Calu3 (cell line): Measurements from ENCODE around the gene TTC6. TPM values are rescaled to one million over a fixed set of nuclear protein-coding genes. Genes with fewer than 3 reads are reported as not detected.

ENCODE experiments used
- BruUV-seq: library from RNA; stranded (reverse); fragments of 400-500 nt; replicated peaks from 2 replicates; lab custom pipeline; 2021; lab: Mats Ljungman, UMichigan
- CTCF ChIA-PET: fragments of 300-600 bp; sonication (Branson Sonifier 250); formaldehyde crosslinking; loops from one replicate; lab custom pipeline; 2022; ENCODE audit warnings: antibody characterized with exemption; lab: Charles Lee
- DNase-seq: peaks from one replicate; pipeline ENCODE4 v3.0.0; 2022
- H3K27ac Mint-ChIP-seq: one replicate; pipeline ENCODE4 v1.8.0; 2022; ENCODE audit warnings: mixed read lengths; ENCODE audit not compliant: unreplicated experiment
- H3K27me3 Mint-ChIP-seq: one replicate; pipeline ENCODE4 v1.8.0; 2022; ENCODE audit warnings: mixed read lengths; ENCODE audit not compliant: unreplicated experiment
- H3K36me3 Mint-ChIP-seq: one replicate; pipeline ENCODE4 v1.8.0; 2022; ENCODE audit warnings: mild to moderate bottlenecking, moderate library complexity, mixed read lengths; ENCODE audit not compliant: insufficient read depth, unreplicated experiment
- H3K4me1 Mint-ChIP-seq: one replicate; pipeline ENCODE4 v1.8.0; 2022; ENCODE audit warnings: mild to moderate bottlenecking, low read depth, mixed read lengths; ENCODE audit not compliant: unreplicated experiment
- H3K4me3 Mint-ChIP-seq: one replicate; pipeline ENCODE4 v1.8.0; 2022; ENCODE audit warnings: mild to moderate bottlenecking, low read depth, moderate library complexity, mixed read lengths; ENCODE audit not compliant: unreplicated experiment
- H3K9me3 Mint-ChIP-seq: one replicate; pipeline ENCODE4 v1.8.0; 2022; ENCODE audit warnings: low read depth, mixed read lengths; ENCODE audit not compliant: unreplicated experiment
- intact Hi-C: fragments of 100-400 bp; cut with micrococcal nuclease; formaldehyde crosslinking; loops from one replicate; pipeline ENCODE4 v1.10.0; 2022; ENCODE audit not compliant: unreplicated experiment
- total RNA-seq: library from RNA; stranded (reverse); gene quantifications from 2 replicates; pipeline ENCODE4 v1.2.3, GENCODE V29; 2022
- TF ChIP-seq, protein P1 (sequence below): fragments of 200-600 bp; IDR thresholded peaks from one replicate; pipeline ENCODE4 v1.8.0; 2022; ENCODE audit warnings: antibody characterized with exemption; ENCODE audit not compliant: unreplicated experiment

TTC6 gene
- total RNA-seq, 1 experiment from 2014 or later, result 13.8 TPM

DNA sequence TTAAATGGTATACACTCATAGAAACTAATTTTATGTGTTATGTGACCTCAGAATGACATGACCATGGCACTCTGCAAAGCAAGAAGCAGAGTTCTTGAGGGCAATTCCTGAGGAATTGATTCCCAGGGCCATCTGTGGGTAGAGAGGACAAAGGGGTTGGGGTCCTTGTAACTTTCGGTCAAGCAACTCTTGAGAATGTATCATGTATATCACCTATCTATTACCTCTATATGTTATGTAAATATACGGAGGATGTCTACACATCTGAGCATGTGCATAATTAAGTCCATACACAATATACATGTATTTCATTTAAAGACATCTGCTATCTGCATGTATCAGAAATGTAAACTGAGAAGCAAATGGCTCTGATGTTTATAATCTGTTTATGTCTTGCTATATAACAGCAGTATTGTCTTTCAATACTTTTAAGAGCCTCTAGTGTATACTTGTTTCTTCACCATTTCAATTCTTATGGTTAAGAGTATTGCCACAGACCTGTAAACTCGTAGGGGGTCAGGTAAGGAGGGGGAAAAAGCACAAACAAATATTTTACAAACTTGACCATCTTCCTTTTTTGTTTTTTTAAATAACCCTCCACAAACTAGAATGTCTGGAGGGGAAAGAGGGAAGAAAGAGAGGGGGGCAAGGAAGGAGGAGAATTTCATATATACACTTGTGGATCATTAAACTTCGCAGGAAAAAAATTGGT lies 4.8 kb upstream of the TTC6 start:
- H3K9me3 Mint-ChIP-seq, result no peaks in the 10 kb centered on the region
- BruUV-seq, result TSS peak; percentile 4
- H3K27me3 Mint-ChIP-seq, result no peaks in the 10 kb centered on the region
- TF ChIP-seq, protein P1, sequence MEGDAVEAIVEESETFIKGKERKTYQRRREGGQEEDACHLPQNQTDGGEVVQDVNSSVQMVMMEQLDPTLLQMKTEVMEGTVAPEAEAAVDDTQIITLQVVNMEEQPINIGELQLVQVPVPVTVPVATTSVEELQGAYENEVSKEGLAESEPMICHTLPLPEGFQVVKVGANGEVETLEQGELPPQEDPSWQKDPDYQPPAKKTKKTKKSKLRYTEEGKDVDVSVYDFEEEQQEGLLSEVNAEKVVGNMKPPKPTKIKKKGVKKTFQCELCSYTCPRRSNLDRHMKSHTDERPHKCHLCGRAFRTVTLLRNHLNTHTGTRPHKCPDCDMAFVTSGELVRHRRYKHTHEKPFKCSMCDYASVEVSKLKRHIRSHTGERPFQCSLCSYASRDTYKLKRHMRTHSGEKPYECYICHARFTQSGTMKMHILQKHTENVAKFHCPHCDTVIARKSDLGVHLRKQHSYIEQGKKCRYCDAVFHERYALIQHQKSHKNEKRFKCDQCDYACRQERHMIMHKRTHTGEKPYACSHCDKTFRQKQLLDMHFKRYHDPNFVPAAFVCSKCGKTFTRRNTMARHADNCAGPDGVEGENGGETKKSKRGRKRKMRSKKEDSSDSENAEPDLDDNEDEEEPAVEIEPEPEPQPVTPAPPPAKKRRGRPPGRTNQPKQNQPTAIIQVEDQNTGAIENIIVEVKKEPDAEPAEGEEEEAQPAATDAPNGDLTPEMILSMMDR, result no peak
- no peak for DNase-seq
- H3K36me3 Mint-ChIP-seq, result peaks cover 96% of the 10 kb centered on the region
- peaks cover 8% of the 10 kb centered on the region for H3K4me1 Mint-ChIP-seq
- CTCF ChIA-PET, result interaction anchor here (1.0 to 1.5 kb wide), 2 partner anchors 250 to 344 kb away, joined by 4 to 13 read pairs; no protein-coding TSS in a partner anchor
- H3K4me3 Mint-ChIP-seq, result peak overlapping the region; percentile 81
- peak overlapping the region; percentile 98 for H3K27ac Mint-ChIP-seq
- intact Hi-C loops, result loop anchor here (2.0 kb wide), 1 partner anchor 170 kb away; no protein-coding TSS in a partner anchor

- peaks cover 96% of the 10 kb centered on the region for H3K36me3 Mint-ChIP-seq
- H3K27me3 Mint-ChIP-seq, result no peaks in the 10 kb centered on the region
- no peaks in the 10 kb centered on the region for H3K4me1 Mint-ChIP-seq
- BruUV-seq, result no TSS peak
- H3K4me3 Mint-ChIP-seq, result peak overlapping the region; percentile 81
- DNase-seq, result peak; percentile 90
- TF ChIP-seq, protein P1, result peak; percentile 77
- intact Hi-C loops, result loop anchor here (2.0 kb wide), 1 partner anchor 171 kb away; no protein-coding TSS in a partner anchor
- peak overlapping the region; percentile 98 for H3K27ac Mint-ChIP-seq
- CTCF ChIA-PET, result interaction anchor here (0.6 to 1.5 kb wide), 5 partner anchors 29 to 345 kb away, joined by 3 to 13 read pairs (median 4); no protein-coding TSS in a partner anchor
- no peaks in the 10 kb centered on the region for H3K9me3 Mint-ChIP-seq
Observed at GRCh38 chr14:37591311-37591940, 4.0 kb upstream of the TTC6 start.

DNA sequence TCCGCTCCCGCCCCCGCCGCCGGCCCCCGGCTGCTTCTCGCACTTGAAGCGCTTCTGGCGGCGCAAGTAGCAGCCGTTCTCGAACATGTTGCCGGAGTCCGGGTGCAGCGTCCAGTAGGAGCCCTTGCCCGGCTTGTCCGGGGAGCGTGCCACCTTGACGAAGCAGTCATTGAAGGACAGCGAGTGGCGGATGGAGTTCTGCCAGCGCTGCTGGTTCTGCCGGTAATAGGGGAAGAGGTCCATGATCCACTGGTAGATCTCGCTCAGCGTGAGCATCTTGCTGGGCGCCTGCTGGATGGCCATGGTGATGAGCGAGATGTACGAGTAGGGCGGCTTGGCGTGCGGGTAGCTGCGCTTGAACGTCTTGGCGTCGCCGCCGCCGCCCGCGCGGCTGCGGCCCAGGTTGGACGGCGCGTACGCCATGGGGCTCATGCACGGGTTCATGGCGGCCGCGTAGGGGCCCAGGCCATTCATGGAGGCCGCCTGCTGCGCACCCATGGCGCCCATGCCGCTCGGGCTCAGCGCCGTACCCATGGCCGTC lies 3.4 kb upstream of the TTC6 start:
- peak; percentile 48 for DNase-seq
- BruUV-seq, result no TSS peak
- H3K4me3 Mint-ChIP-seq, result peak overlapping the region; percentile 81
- peaks cover 97% of the 10 kb centered on the region for H3K36me3 Mint-ChIP-seq
- intact Hi-C loops, result loop anchor here (2.0 kb wide), 1 partner anchor 171 kb away; no protein-coding TSS in a partner anchor
- TF ChIP-seq, protein P1, result no peak
- CTCF ChIA-PET, result interaction anchor here (0.6 to 1.5 kb wide), 4 partner anchors 29 to 345 kb away, joined by 3 to 13 read pairs (median 7); no protein-coding TSS in a partner anchor
- H3K27me3 Mint-ChIP-seq, result no peaks in the 10 kb centered on the region
- no peaks in the 10 kb centered on the region for H3K9me3 Mint-ChIP-seq
- H3K4me1 Mint-ChIP-seq, result no peaks in the 10 kb centered on the region
- peak overlapping the region; percentile 98 for H3K27ac Mint-ChIP-seq
